ENCODE data around the gene ITGA2.

The ITGA2 gene

DNA sequence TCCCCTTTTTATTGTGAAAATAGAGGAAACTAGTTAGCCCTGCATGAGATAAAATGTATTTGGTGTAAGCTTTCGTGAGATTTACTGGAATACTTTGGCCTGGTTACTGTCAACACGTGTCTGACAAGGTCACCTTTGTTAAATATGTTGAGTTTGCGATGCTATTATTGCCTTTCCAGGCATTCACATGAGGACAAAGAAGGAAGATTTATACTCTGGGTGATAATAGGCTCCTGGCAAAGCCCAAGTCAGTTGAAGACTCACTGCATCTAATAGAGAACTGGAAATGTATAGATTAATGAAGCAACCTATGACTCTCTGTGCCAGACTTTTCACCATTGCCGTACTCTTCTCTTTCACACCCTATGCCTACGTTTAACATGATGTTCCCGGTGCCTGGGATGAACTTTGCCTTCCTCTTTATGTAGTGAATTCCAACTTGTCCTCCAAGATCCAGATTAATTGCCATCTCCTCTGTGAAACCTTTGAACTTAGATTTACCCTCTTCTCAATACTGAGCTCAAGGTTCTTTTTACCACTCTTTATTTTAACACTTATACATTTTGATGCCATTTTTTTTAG lies 33.9 kb downstream of the ITGA2 start:
- DNase-seq: no peak

DNA sequence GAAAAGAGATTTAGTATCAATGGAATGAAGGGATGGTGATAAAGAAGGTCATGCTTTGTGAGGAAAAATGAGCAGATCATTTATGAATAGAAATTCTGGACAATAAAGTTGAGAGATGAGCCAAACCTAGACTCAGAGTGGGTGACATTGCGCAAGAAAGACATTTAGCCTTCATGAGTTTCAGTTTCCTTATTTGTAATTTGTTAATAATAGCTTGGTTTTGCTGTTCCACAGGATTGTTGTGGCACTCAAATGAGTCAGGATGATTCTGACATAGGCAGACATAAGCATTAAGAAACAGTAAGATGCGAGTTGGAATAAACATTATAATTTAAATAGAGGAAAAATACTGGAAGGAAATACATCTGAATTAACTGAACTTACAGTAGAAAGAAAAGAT lies 34.8 kb downstream of the ITGA2 start:
- peak; percentile 67 for DNase-seq

- DNase-seq: no peak
These were observed 35.4 kb downstream of the ITGA2 start for GRCh38 chr5:53024535-53024934.

DNA sequence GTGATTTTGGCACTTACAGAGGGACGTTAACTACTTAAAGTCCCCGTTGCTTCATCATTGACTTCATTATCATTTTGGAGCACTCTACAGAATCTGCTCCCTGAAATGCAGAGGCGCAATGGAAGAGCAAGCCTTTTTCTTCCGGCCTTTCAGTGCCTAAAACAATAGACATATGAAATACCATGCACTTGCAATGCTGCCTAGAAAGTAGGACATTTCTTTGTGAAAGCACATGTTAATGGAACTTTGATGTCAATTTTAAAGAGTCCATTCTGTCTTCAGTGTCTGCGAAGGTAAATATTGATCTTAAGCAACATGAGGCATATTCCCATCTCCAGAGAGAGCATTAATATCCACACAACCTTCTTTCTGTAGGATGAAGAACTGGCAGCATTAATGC lies 36.3 kb downstream of the ITGA2 start:
- no peak for DNase-seq

GRCh38 chr5:53027913-53028312 lies 38.8 kb downstream of the ITGA2 start:
- peak; percentile 66 for DNase-seq

GRCh38 chr5:53029608-53030007 lies 40.5 kb downstream of the ITGA2 start:
- no peak for DNase-seq

DNA sequence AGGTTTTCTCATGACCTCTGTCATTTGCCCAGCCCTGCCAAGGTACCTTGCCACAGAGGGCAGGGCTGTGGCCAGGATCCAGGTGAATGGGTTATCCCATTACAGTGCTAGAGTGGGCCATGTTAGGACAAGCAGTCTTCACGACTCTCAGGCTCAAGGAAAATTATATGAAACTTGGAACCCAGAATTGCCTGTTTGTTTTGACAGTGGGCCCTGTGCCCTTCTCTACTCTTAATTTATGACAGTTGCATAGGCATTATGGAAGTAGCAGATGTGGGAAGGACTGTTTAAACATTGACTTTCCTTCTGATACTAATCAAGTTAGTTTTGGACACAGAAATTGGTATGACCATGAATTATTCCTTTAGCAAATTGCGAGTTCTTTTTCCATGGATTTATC lies 41.7 kb downstream of the ITGA2 start:
- no peak for DNase-seq

- peak; percentile 59 for DNase-seq
These were observed 42.5 kb downstream of the ITGA2 start for GRCh38 chr5:53031695-53032096.

DNA sequence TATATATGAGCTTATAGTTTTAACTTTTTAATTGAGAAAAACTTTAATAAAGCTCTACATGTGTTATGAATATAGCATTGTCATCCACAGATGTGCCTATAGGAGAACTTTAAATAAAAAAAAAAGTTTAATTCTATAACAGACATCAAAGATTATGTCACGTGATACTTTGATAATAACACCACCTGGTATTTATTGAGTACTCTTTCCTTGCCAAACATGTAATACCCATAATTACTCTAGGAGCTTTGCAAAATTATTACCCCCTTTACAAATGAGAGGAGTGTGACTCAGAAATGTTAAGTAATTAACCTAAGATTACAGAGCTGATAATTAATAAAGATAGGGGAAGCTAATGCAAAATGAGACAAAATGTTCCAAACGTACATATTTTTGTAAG lies 43.0 kb downstream of the ITGA2 start:
- no peak for DNase-seq

- DNase-seq: no peak
These were observed 45.7 kb downstream of the ITGA2 start for GRCh38 chr5:53034832-53035231.

DNA sequence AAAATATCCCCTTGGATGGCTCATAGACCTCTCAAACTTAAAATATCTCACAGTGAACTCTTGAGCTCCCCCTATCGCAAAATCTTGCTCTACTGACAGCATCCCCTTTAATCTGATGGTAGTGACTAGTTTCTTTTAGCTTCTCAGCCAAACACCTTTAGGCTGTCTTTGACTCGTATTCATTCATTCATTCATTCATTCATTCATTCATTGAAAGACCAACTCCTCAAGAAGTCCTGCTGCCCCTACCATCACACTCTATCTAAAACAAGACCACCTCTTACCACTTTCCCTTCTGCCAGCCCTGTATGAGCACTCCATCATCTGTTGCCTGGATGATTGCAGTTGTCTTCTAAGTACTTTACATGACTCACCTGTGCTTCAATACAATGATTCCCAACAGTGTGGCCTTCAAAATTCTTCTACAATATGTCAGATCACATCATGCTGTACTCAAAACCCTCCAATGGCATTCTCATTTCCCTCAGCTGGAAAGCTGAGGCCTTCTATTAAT lies 46.8 kb downstream of the ITGA2 start:
- peak; percentile 9 for DNase-seq

- DNase-seq: peak; percentile 74
These were observed 48.1 kb downstream of the ITGA2 start for GRCh38 chr5:53037141-53037859.

DNA sequence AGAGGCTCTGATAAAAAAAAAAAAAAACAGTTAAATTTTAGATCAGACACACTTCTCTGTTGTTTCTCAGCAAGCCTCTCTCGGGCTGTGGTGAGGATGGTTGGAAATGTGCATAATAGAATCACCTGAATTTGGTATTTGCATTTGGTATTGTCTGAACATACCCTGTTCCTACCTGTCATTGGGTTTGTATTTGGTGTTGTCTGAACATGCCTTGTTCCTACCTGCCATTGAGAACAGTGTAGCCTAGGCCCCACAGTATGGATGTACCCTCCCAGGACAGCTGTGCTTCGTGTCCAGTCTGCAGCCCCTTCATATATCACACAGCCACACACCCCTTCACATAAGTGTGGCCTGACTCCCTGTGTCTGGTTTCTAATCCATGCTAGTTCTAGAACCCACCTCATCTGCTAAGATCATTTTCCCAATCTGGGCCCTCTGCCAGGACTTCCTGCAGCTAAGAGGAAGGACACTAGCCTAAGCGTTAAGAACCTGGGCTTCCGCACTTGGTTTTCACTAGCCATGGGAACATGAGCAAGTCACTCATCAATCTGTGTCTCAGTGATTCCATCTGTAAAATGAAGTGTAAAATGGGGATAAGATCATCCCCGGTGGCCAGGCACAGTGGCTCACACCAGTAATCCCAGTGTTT lies 49.2 kb downstream of the ITGA2 start:
- DNase-seq: no peak

DNA sequence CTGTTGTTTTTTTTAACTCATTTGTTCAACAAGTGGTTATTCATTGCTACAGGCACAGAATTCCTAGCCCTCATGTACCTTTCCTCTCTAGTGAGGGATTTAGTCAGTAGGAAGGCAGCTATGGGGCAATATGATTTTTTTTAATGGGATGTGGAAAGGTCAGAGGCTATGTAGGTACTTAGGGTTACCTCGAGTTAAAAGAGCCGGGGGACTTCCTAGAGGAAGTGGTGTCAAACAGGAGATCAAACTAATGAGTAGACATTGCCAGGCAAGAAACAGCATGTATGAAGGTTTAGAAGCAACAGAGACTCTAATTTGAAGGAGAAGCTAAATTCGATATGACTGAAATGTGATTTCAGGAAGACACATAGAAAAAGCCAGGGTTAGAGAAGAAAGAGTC lies 50.7 kb downstream of the ITGA2 start:
- no peak for DNase-seq

- DNase-seq: peak; percentile 48
These were observed 52.0 kb downstream of the ITGA2 start for GRCh38 chr5:53041071-53041692.

DNA sequence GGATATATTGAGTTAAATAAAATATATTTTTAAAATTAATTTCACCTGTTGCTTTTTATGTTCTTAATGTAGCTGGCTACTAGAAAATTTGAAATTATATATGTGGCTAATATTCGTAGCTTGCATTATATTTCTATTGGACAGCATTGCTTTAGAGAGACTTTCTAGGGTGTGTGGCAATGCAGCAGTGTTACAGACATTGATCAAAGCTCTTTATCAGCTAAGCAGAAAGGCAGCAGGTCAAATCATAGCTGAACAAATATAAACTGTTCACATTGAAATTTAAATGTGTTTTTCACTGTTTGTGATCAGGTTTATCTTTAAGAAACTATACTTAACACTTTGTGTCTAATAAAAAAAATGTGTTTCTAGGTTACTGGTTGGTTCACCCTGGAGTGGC lies 52.6 kb downstream of the ITGA2 start:
- DNase-seq: no peak

GRCh38 chr5:53045263-53045662 lies 56.1 kb downstream of the ITGA2 start:
- no peak for DNase-seq

DNA sequence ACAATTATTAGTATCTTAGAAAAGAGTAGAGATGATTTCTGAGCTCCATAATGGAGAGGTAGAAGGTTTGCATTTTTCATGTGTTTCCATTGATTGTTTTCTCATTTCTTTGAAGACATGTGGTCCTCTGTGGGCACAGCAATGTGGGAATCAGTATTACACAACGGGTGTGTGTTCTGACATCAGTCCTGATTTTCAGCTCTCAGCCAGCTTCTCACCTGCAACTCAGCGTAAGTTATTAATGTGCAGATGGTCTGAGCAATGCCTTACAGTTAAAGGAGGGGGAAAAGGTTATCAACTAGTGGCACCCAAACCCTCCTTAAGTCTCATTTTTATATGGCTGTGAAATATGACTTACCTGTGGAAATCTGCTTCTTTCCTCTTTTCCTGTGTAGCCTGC lies 59.1 kb downstream of the ITGA2 start:
- DNase-seq: no peak

DNA sequence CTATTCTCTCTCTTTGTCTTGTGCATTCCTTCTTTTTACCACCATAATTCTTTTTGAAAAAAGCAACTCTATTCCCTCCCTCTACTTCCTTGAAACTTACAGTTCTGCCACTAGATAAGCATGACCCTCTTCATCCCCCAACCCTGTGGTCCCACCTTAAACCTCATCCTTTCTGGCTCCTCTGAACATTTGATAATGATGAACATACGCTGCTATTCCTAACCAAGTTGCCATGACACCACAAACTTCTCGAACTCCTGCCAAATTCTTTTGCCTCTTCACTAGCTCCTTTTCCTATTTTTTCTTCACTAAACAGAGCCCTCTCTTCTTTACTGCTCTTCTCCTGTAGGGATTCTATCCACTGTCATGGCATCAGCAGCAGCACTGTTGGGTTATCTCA lies 63.3 kb downstream of the ITGA2 start:
- peak; percentile 6 for DNase-seq

- no peak for DNase-seq
These were observed 64.2 kb downstream of the ITGA2 start for GRCh38 chr5:53053364-53053763.

GRCh38 chr5:53055365-53055764 lies 66.2 kb downstream of the ITGA2 start:
- no peak for DNase-seq

- DNase-seq: peak; percentile 47
These were observed 70.1 kb downstream of the ITGA2 start for GRCh38 chr5:53059281-53059680.

DNA sequence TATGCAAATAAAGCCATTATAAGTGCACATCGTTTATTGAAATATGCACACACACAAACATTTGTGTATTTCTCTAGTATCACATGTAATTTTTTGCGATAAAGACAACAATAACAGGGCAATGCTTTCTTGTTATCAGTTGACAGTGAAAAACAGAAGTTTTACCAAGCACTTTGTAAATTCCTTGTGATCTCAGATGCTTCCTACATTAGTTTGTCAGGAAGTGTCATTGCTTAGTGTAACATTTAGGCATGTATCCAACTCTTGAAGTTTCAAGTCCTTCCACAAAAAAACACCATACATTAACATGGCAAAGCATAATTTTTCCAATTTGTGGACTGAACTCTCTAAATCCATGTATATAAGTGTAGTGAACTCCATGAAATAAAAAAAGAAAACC lies 74.0 kb downstream of the ITGA2 start:
- DNase-seq: peak; percentile 54

Data from fibroblast of skin of back (primary cell).